SK-N-SH treated with all-trans-retinoic acid at 6 μM for 48 hours (cell line): Measurements from ENCODE around the gene KCNK3.

Experiments used
- ATAC-seq: fragments of 200-7000 bp; cut with Tn5 transposase; 3 replicates; pipeline ENCODE4 v1.9.1; 2020; ENCODE audit warnings: mild to moderate bottlenecking, moderate library complexity
- BACH2 ChIP-seq: fragments of 250-450 bp; sonication (Bioruptor Pico); IDR thresholded peaks from 2 replicates; pipeline ENCODE4 v1.9.0; 2021; ENCODE audit warnings: mild to moderate bottlenecking, borderline replicate concordance
- CSDC2 ChIP-seq: fragments of 250-450 bp; sonication (Bioruptor Pico); IDR thresholded peaks from 2 replicates; pipeline ENCODE4 v1.5.0; 2020; ENCODE audit warnings: mild to moderate bottlenecking, moderate library complexity
- CSRNP3 ChIP-seq: fragments of 250-450 bp; sonication (Bioruptor Pico); IDR thresholded peaks from 2 replicates; pipeline ENCODE4 v1.5.1; 2021; ENCODE audit warnings: mild to moderate bottlenecking, moderate library complexity
- ESRRG ChIP-seq: fragments of 250-450 bp; sonication (Bioruptor Pico); IDR thresholded peaks from 2 replicates; pipeline ENCODE4 v1.6.1; 2021; ENCODE audit warnings: mild to moderate bottlenecking
- GLIS3 ChIP-seq: fragments of 250-450 bp; sonication (Bioruptor Pico); IDR thresholded peaks from 2 replicates; pipeline ENCODE4 v1.5.0; 2020; ENCODE audit warnings: mild to moderate bottlenecking, moderate library complexity
- ISL1 ChIP-seq: fragments of 250-450 bp; sonication (Bioruptor Pico); IDR thresholded peaks from 2 replicates; pipeline ENCODE4 v2.1.2; 2022; ENCODE audit warnings: mild to moderate bottlenecking, moderate library complexity
- OSR1 ChIP-seq: fragments of 250-450 bp; sonication (Bioruptor Pico); IDR thresholded peaks from 2 replicates; pipeline ENCODE4 v1.8.0; 2022; ENCODE audit warnings: moderate library complexity, mild to moderate bottlenecking, inconsistent platforms
- POU6F1 ChIP-seq: fragments of 250-450 bp; sonication (Bioruptor Pico); IDR thresholded peaks from 2 replicates; pipeline ENCODE4 v1.8.0; 2021; ENCODE audit warnings: low read depth, mild to moderate bottlenecking, moderate library complexity, borderline replicate concordance
- PPARA ChIP-seq: fragments of 250-450 bp; sonication (Bioruptor Pico); IDR thresholded peaks from 2 replicates; pipeline ENCODE4 v1.5.0; 2020; ENCODE audit warnings: mild to moderate bottlenecking, borderline replicate concordance
- RARB ChIP-seq: fragments of 250-450 bp; sonication (Bioruptor Pico); IDR thresholded peaks from 2 replicates; pipeline ENCODE4 v1.8.0; 2021; ENCODE audit warnings: mild to moderate bottlenecking, moderate library complexity
- SNAI2 ChIP-seq: fragments of 250-450 bp; sonication (Bioruptor Pico); IDR thresholded peaks from 2 replicates; pipeline ENCODE4 v1.5.0; 2020; ENCODE audit warnings: mild to moderate bottlenecking, moderate library complexity
- TCF4 ChIP-seq: fragments of 250-450 bp; sonication (Bioruptor Pico); IDR thresholded peaks from 2 replicates; pipeline ENCODE4 v1.8.0; 2021; ENCODE audit warnings: mild to moderate bottlenecking, moderate library complexity, borderline replicate concordance
- TOX ChIP-seq: fragments of 250-450 bp; sonication (Bioruptor Pico); IDR thresholded peaks from 2 replicates; pipeline ENCODE4 v1.8.0; 2021; ENCODE audit warnings: mild to moderate bottlenecking, moderate library complexity, borderline replicate concordance
- TSHZ2 ChIP-seq: fragments of 250-450 bp; sonication (Bioruptor Pico); IDR thresholded peaks from 2 replicates; pipeline ENCODE4 v1.5.0; 2020; ENCODE audit warnings: mild to moderate bottlenecking, moderate library complexity
- ZC3H10 ChIP-seq: fragments of 250-450 bp; sonication (Bioruptor Pico); IDR thresholded peaks from 2 replicates; pipeline ENCODE4 v1.5.1; 2021; ENCODE audit warnings: mild to moderate bottlenecking, moderate library complexity
- ZFP3 ChIP-seq: fragments of 250-450 bp; sonication (Bioruptor Pico); IDR thresholded peaks from 2 replicates; pipeline ENCODE4 v1.5.0; 2020; ENCODE audit warnings: mild to moderate bottlenecking, moderate library complexity
- ZFP30 ChIP-seq: fragments of 450-650 bp; formaldehyde crosslinking; IDR thresholded peaks from 2 replicates; pipeline ENCODE4 v1.5.0; 2022; ENCODE audit warnings: mild to moderate bottlenecking, moderate library complexity
- ZNF565 ChIP-seq: fragments of 450-650 bp; formaldehyde crosslinking; conservative IDR thresholded peaks from 2 replicates; pipeline ENCODE4 v1.5.0; 2020; ENCODE audit warnings: low read depth, mild to moderate bottlenecking, moderate library complexity
- ZNF70 ChIP-seq: fragments of 450-650 bp; formaldehyde crosslinking; IDR thresholded peaks from 2 replicates; pipeline ENCODE4 v1.5.0; 2020; ENCODE audit warnings: mild to moderate bottlenecking, moderate library complexity
- ZNF8 ChIP-seq: fragments of 450-650 bp; formaldehyde crosslinking; IDR thresholded peaks from 2 replicates; pipeline ENCODE4 v1.5.0; 2020; ENCODE audit warnings: mild to moderate bottlenecking, moderate library complexity

KCNK3 gene

DNA sequence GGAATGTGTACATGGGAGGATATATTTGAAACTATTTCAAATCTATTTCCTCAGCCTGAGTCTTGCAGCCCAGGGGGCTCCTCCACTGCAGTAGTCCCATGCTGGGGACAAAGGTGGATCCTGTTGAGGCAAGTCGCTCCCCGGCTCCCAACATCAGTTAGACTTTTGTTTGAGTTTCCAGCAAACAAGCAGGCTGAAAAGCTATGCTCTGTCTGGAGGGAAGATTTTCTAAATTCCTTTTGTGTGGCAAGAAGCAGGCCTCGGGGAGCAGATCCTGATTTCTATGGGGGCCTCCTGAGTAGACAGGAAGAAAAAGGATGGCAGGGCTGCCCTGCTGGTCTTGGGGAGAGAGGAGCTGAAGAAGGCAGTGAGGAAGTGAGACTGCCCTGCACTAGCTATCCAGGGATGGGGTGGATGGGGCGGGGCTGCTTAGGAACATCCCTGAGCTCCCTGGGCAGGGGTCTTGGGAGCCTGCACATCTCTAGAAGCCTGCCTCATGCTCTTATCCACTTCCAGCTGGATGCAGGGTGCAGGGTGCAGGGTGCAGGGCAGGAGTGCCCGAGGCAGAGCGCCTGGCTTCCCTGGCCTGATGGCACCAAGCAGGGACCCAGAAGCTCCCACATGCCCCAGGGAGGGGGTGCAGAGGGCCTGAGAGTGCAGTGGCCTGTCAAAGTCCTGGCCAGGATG, 45.4 kb upstream of the KCNK3 start:
- TF ChIP-seq ISL1 (CRISPR knock-in tag) (no peak), TOX (no peak), CSRNP3 (CRISPR knock-in tag) (no peak), CSDC2 (CRISPR knock-in tag) (no peak), BACH2 (CRISPR knock-in tag) (no peak), OSR1 (no peak), ZNF565 (CRISPR knock-in tag) (no peak), SNAI2 (no peak), PPARA (CRISPR knock-in tag) (no peak)
- TF ChIP-seq, all 23 proteins: peak for 0
- ATAC-seq: no peak

GRCh38 chr2:26647981-26648380, 44.5 kb upstream of the KCNK3 start:
- TF ChIP-seq PPARA (CRISPR knock-in tag) (no peak), ZNF70 (CRISPR knock-in tag) (no peak), TSHZ2 (CRISPR knock-in tag) (no peak), BACH2 (CRISPR knock-in tag) (no peak), CSRNP3 (CRISPR knock-in tag) (no peak), ZFP30 (CRISPR knock-in tag) (no peak), ZNF8 (CRISPR knock-in tag) (no peak), TCF4 (CRISPR knock-in tag) (no peak), SNAI2 (no peak), RARB (CRISPR knock-in tag) (no peak), TOX (no peak)
- no peak for ATAC-seq

DNA sequence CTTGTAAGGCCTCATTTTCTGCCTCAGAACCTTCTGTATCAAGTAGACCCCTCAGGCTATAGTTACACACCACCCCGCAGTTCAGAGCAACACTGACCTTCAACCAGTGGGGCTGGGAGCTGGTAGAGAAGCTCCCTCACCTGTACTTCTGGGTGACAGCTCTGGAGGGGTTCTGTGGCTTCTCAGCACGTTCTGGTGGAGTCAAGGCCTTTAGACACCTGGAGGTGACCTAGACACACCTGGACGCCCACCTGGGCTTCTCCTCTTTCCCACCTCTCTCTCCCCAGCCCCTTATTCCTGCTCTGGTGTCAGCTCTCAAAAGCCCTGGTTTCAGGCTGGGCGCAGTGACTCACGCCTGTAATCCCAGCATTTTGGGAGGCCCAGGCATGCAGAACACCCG, 44.0 kb upstream of the KCNK3 start:
- TF ChIP-seq OSR1 (no peak), SNAI2 (no peak), ZC3H10 (no peak), ZFP30 (CRISPR knock-in tag) (no peak), ZNF70 (CRISPR knock-in tag) (no peak), GLIS3 (CRISPR knock-in tag) (no peak), TSHZ2 (CRISPR knock-in tag) (no peak), BACH2 (CRISPR knock-in tag) (no peak), ZNF565 (CRISPR knock-in tag) (no peak), TCF4 (CRISPR knock-in tag) (no peak), ZFP3 (no peak), ESRRG (no peak), ZNF8 (CRISPR knock-in tag) (no peak), TOX (no peak), PPARA (CRISPR knock-in tag) (no peak), ISL1 (CRISPR knock-in tag) (no peak), CSRNP3 (CRISPR knock-in tag) (no peak), RARB (CRISPR knock-in tag) (no peak), POU6F1 (CRISPR knock-in tag) (no peak)

More for the DNA sequence above, 44.0 kb upstream of the KCNK3 start:
- no peak for ATAC-seq
